Activated CD8-positive, alpha-beta memory T cell treated with anti-CD3 and anti-CD28 coated beads for 1 hour (primary cell): ENCODE results near the gene ERVW-1.

Experiments
- DNase-seq, 2 donors: peaks; one replicate each; pipeline ENCODE4 v3.0.0-alpha.2; 2020; ENCODE audit warnings: low read depth in 1 of 2; ENCODE audit errors: extremely low read depth in 1 of 2

ERVW-1 gene

GRCh38 chr7:92427193-92427592 is 50.6 kb downstream of the ERVW-1 start:
- no peak for DNase-seq

GRCh38 chr7:92425311-92425947 is 52.3 kb downstream of the ERVW-1 start:
- DNase-seq = no peak

- DNase-seq = no peak
Measured at GRCh38 chr7:92423710-92424131, 54.0 kb downstream of the ERVW-1 start.

- no peak for DNase-seq
Measured at GRCh38 chr7:92422926-92423325, 54.8 kb downstream of the ERVW-1 start.

GRCh38 chr7:92421676-92422435 is 55.9 kb downstream of the ERVW-1 start:
- DNase-seq = no peak
